GM12878 (cell line): ENCODE data around the gene AKT1. TPM values are rescaled to one million over a fixed set of nuclear protein-coding genes. Genes with fewer than 3 reads are reported as not detected.

Experiments
- ATAC-seq: fragments of 200-7000 bp; cut with Tn5 transposase; 3 replicates; pipeline ENCODE4 v1.9.1; 2020; ENCODE audit warnings: mild to moderate bottlenecking, moderate library complexity
- BruUV-seq: library from RNA; stranded (reverse); fragments of 400-500 nt; replicated peaks from 2 replicates; lab custom pipeline; 2021; lab: Mats Ljungman, UMichigan
- CTCF ChIA-PET: fragments of 300-600 bp; sonication (Branson Sonifier 250); formaldehyde crosslinking; extraction: SDS; loops from one replicate; lab custom pipeline; 2021; ENCODE audit warnings: inconsistent platforms; lab: Yijun Ruan, JAX
- POLR2A ChIA-PET: fragments of 350-600 bp; formaldehyde crosslinking; extraction: SDS; loops from one replicate; lab custom pipeline; 2021; ENCODE audit warnings: inconsistent platforms; lab: Charles Lee
- RAD21 ChIA-PET: fragments of 300-600 bp; sonication (Branson Sonifier 250); formaldehyde crosslinking; loops from one replicate; lab custom pipeline; 2023; ENCODE audit warnings: antibody characterized with exemption; ENCODE audit not compliant: unreplicated experiment; lab: Charles Lee
- SMC1A ChIA-PET: fragments of 300-600 bp; sonication (Branson Sonifier 250); formaldehyde crosslinking; loops from one replicate; lab custom pipeline; 2023; ENCODE audit not compliant: unreplicated experiment, uncharacterized antibody; lab: Charles Lee
- DNase-seq: peaks from one replicate; pipeline ENCODE4 v3.0.0-alpha.2; 2011; ENCODE audit warnings: low read depth, low spot score
- FAIRE-seq: peaks from 3 replicates; lab custom pipeline; 2011; peaks lifted over from hg19 to GRCh38; lab: Jason Lieb, UNC
- H2AFZ ChIP-seq: 2 replicates; pipeline ENCODE4 v1.6.0; 2011; ENCODE audit warnings: low read depth, low read length, control low read depth; ENCODE audit not compliant: control insufficient read depth
- H3K27ac ChIP-seq: 2 replicates; pipeline ENCODE4 v1.5.1; 2011; ENCODE audit warnings: control low read depth; ENCODE audit not compliant: control insufficient read depth, insufficient read depth
- H3K27me3 ChIP-seq, 2 experiments: replicated peaks in 1 of 2; 2 replicates each; pipeline versions ENCODE4 v1.6.0 to v1.6.1; 2011; ENCODE audit warnings: low read length in 1 of 2; ENCODE audit not compliant: control insufficient read depth in 2 of 2, insufficient read depth in 2 of 2
- H3K36me3 ChIP-seq, 2 experiments: 2 replicates each; pipeline ENCODE4 v1.5.1; 2011; ENCODE audit warnings: low read length in 1 of 2; ENCODE audit not compliant: control insufficient read depth in 2 of 2, insufficient read depth in 2 of 2
- H3K4me1 ChIP-seq: 2 replicates; pipeline ENCODE4 v1.6.1; 2011; ENCODE audit warnings: mild to moderate bottlenecking, low read length, moderate library complexity, mixed read lengths; ENCODE audit not compliant: control insufficient read depth, insufficient read depth
- H3K4me2 ChIP-seq: 2 replicates; pipeline ENCODE4 v1.6.0; 2011; ENCODE audit warnings: control low read depth; ENCODE audit not compliant: control insufficient read depth, insufficient read depth
- H3K4me3 ChIP-seq: fragments of 200-600 bp; sonication (generic); 2 replicates; pipeline ENCODE4 v1.5.1; 2016
- H3K79me2 ChIP-seq: 2 replicates; pipeline ENCODE4 v1.6.0; 2011; ENCODE audit warnings: low read length; ENCODE audit not compliant: control insufficient read depth, insufficient read depth
- H3K9ac ChIP-seq: 2 replicates; pipeline ENCODE4 v1.8.0; 2011; ENCODE audit warnings: low read length, control low read depth, mixed read lengths; ENCODE audit not compliant: control insufficient read depth, insufficient read depth
- H3K9me3 ChIP-seq: replicated peaks from 3 replicates; pipeline ENCODE4 v1.5.1; 2011; ENCODE audit warnings: mild to moderate bottlenecking, low read length; ENCODE audit not compliant: control insufficient read depth, insufficient read depth
- H4K20me1 ChIP-seq: 2 replicates; pipeline ENCODE4 v1.6.0; 2011; ENCODE audit not compliant: control insufficient read depth, insufficient read depth
- CHD2 ChIP-seq: IDR thresholded peaks from 2 replicates; pipeline ENCODE4 v1.6.1; 2011; ENCODE audit warnings: low read depth, low read length, improper control_type of control experiment, borderline replicate concordance
- CREB1 ChIP-seq: IDR thresholded peaks from 2 replicates; pipeline ENCODE4 v1.6.1; 2012; ENCODE audit warnings: low read depth, mild to moderate bottlenecking, inconsistent platforms
- CREM ChIP-seq: IDR thresholded peaks from 2 replicates; pipeline ENCODE4 v1.6.1; 2014; ENCODE audit warnings: antibody characterized with exemption, low read depth
- HCFC1 ChIP-seq: fragments of 150-350 bp; IDR thresholded peaks from 2 replicates; pipeline ENCODE4 v1.6.1; 2014; ENCODE audit warnings: low read length
- MTA3 ChIP-seq: IDR thresholded peaks from 2 replicates; pipeline ENCODE4 v1.6.1; 2012; ENCODE audit warnings: low read length, inconsistent platforms, borderline replicate concordance
- MYC ChIP-seq: IDR thresholded peaks from 2 replicates; pipeline ENCODE4 v1.6.1; 2011; ENCODE audit warnings: mild to moderate bottlenecking, low read length, moderate library complexity, inconsistent platforms; ENCODE audit not compliant: insufficient read depth, insufficient replicate concordance, insufficient read length, severe bottlenecking
- NR2F1 ChIP-seq: fragments of 450-650 bp; conservative IDR thresholded peaks from 2 replicates; pipeline ENCODE4 v1.6.1; 2017; ENCODE audit warnings: mild to moderate bottlenecking
- RBBP5 ChIP-seq: fragments of 200-600 bp; sonication (generic); conservative IDR thresholded peaks from 2 replicates; pipeline ENCODE4 v1.6.1; 2016
- WGBS: methylation state at CpG from one replicate; pipeline ENCODE4 v1.1.6; 2016; ENCODE audit warnings: low lambda C conversion rate; ENCODE audit not compliant: insufficient replicate concordance, insufficient coverage; ENCODE audit errors: missing lambda C conversion rate; 5-methylcytosine and 5-hydroxymethylcytosine counted together
- in situ Hi-C: fragments of 300-500 bp; cut with MboI; formaldehyde crosslinking; loops from 9 replicates; pipeline ENCODE4 v1.14.3; 2018; ENCODE audit warnings: mixed read lengths
- intact Hi-C: fragments of 100-400 bp; cut with micrococcal nuclease; formaldehyde crosslinking; loops from one replicate; pipeline ENCODE4 v1.14.2; 2022; ENCODE audit not compliant: unreplicated experiment
- polyA plus RNA-seq, 11 experiments: library from polyadenylated mRNA; depleted of rRNA in 4 of 11; unstranded in 6 of 11; stranded (reverse) in 5 of 11; fragments of >200 nt; fragmentation: Nextera tagmentation in 4 of 11; fragmentation: Illumina TruSeq in 1 of 11; extraction: Ambion mirVana in 4 of 11; extraction: Trizol in 1 of 11; gene quantifications; 1 replicate in 1 of 11; 2 replicates in 10 of 11; pipeline versions ENCODE4 v1.2.1 to v1.2.3, GENCODE V29; 2011 to 2016; ENCODE audit warnings: inconsistent platforms in 2 of 11, missing spikeins in 2 of 11, low read depth in 1 of 11
- total RNA-seq, 4 experiments: library from RNA; depleted of rRNA in 3 of 4; stranded (reverse); fragments of >200 nt in 3 of 4; fragmentation: Illumina TruSeq in 1 of 4; extraction: Trizol in 1 of 4; gene quantifications; 2 replicates each; pipeline versions ENCODE4 v1.2.1 to v1.2.3, GENCODE V29; 2013 to 2021
- TF ChIP-seq, protein P1 (sequence below): IDR thresholded peaks from 2 replicates; pipeline ENCODE4 v1.6.1; 2011; ENCODE audit warnings: borderline replicate concordance, low read depth, mild to moderate bottlenecking, moderate library complexity, mixed read lengths, low read length; ENCODE audit not compliant: insufficient read depth; ENCODE audit errors: extremely low read length

Gene AKT1
- total and polyA plus RNA-seq, 10 of the 15 experiments (the other 5 are each of a cell fraction or from before 2014, with no cell fraction given) = 0.63 to 110 (median 58.9) TPM

DNA sequence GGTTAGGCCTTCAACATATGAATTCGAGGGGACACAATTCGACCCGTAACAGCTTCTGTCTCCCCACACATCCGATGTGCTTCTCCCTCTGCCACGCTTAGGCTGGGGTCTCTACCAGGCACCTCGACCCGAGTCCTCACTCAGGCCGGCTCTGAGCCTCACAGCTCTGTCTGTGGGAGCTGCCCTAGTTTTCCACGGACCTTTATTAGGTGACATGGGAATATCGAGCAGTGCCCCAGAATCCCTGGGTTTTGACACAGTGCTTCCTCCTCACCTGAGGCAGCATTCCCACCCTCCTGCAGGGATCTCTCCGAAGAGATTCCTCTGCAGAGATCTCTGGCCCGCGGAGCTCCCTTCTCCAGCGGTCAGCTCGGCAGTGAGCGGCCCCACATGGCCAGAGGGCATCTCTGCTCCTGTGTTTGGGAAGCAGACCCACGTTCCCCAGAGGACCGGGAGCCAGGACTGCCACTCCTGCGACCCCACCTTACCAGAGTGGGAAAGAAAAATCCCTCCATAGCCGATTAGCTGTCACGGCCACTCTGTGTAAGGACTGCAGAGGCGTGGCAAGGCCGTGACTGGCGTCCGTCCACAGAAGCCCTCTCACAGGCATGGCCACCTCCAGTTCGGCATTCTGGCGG, 26.5 kb upstream of the AKT1 start:
- in situ Hi-C loops = loop anchor here (5.0 kb wide), 1 partner anchor 55 kb away; no protein-coding TSS in a partner anchor
- 79% methylated on average over 27 of the region's 27 CpGs for WGBS

More for the DNA sequence above, 26.5 kb upstream of the AKT1 start:
- POLR2A ChIA-PET = no interaction called here
- ATAC-seq (no peak), FAIRE-seq (no peak), DNase-seq (no peak)
- Histone ChIP-seq H3K4me3 (no peak overlapping the region), H2AFZ (no peak overlapping the region), H3K9me3 (no peaks in the 10 kb centered on the region; the same call in 2 of the 3 replicates), H4K20me1 (no peaks in the 10 kb centered on the region), H3K27me3 (no peaks in the 10 kb centered on the region), H3K9ac (no peak overlapping the region), H3K4me2 (no peak overlapping the region), H3K36me3 (no peaks in the 10 kb centered on the region), H3K4me1 (peaks cover 5% of the 10 kb centered on the region; the same call in 1 of the 2 replicates), H3K79me2 (no peaks in the 10 kb centered on the region), H3K27ac (no peak overlapping the region)
- no TSS peak for BruUV-seq
- TF ChIP-seq CREM = no peak
- TF ChIP-seq CREB1 = no peak
- no peak for TF ChIP-seq NR2F1
- no peak for TF ChIP-seq MYC
- no peak for TF ChIP-seq CHD2
- no peak for TF ChIP-seq RBBP5
- no peak for TF ChIP-seq MTA3
- TF ChIP-seq HCFC1 = no peak
- TF ChIP-seq, protein P1, sequence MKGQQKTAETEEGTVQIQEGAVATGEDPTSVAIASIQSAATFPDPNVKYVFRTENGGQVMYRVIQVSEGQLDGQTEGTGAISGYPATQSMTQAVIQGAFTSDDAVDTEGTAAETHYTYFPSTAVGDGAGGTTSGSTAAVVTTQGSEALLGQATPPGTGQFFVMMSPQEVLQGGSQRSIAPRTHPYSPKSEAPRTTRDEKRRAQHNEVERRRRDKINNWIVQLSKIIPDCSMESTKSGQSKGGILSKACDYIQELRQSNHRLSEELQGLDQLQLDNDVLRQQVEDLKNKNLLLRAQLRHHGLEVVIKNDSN = no peak
- SMC1A ChIA-PET = no interaction called here
- intact Hi-C loops = no loop called here
- CTCF ChIA-PET = interaction anchor here (1.9 kb wide), 1 partner anchor 53 kb away, joined by 7 read pairs; no protein-coding TSS in a partner anchor
- RAD21 ChIA-PET = no interaction called here
